Nephron progenitor cell (in vitro differentiated cells): ENCODE data around the gene TTYH3.

Experiments used
- DNase-seq: peaks from one replicate; pipeline ENCODE4 v3.0.0; 2021
- H3K27ac Mint-ChIP-seq: 2 replicates; pipeline ENCODE4 v1.8.0; 2021; ENCODE audit warnings: mild to moderate bottlenecking, moderate library complexity, mixed read lengths
- H3K27me3 Mint-ChIP-seq: 2 replicates; pipeline ENCODE4 v1.8.0; 2021; ENCODE audit warnings: mild to moderate bottlenecking, low read depth, mixed read lengths; ENCODE audit not compliant: poor library complexity
- H3K36me3 Mint-ChIP-seq: 2 replicates; pipeline ENCODE4 v1.8.0; 2021; ENCODE audit warnings: low read depth, mixed read lengths
- H3K4me1 Mint-ChIP-seq: 2 replicates; pipeline ENCODE4 v1.8.0; 2021; ENCODE audit warnings: mixed read lengths
- H3K4me3 Mint-ChIP-seq: 2 replicates; pipeline ENCODE4 v1.8.0; 2021; ENCODE audit warnings: mild to moderate bottlenecking, moderate library complexity, mixed read lengths
- H3K9me3 Mint-ChIP-seq: 2 replicates; pipeline ENCODE4 v1.8.0; 2021; ENCODE audit warnings: mild to moderate bottlenecking, moderate library complexity, mixed read lengths
- TF ChIP-seq, protein P1 (sequence below): fragments of 200-600 bp; sonication (generic); IDR thresholded peaks from 2 replicates; pipeline ENCODE4 v1.5.0; 2021; ENCODE audit warnings: antibody characterized with exemption

The TTYH3 gene

GRCh38 chr7:2624293-2624886 lies 7.4 kb upstream of the TTYH3 start:
- DNase-seq: no peak
- Mint-ChIP-seq H3K27me3 (peaks cover 4% of the 10 kb centered on the region), H3K4me3 (no peak overlapping the region), H3K36me3 (no peaks in the 10 kb centered on the region), H3K27ac (peak overlapping the region; percentile 42), H3K9me3 (peaks cover 8% of the 10 kb centered on the region), H3K4me1 (peaks cover 32% of the 10 kb centered on the region)
- TF ChIP-seq, protein P1, sequence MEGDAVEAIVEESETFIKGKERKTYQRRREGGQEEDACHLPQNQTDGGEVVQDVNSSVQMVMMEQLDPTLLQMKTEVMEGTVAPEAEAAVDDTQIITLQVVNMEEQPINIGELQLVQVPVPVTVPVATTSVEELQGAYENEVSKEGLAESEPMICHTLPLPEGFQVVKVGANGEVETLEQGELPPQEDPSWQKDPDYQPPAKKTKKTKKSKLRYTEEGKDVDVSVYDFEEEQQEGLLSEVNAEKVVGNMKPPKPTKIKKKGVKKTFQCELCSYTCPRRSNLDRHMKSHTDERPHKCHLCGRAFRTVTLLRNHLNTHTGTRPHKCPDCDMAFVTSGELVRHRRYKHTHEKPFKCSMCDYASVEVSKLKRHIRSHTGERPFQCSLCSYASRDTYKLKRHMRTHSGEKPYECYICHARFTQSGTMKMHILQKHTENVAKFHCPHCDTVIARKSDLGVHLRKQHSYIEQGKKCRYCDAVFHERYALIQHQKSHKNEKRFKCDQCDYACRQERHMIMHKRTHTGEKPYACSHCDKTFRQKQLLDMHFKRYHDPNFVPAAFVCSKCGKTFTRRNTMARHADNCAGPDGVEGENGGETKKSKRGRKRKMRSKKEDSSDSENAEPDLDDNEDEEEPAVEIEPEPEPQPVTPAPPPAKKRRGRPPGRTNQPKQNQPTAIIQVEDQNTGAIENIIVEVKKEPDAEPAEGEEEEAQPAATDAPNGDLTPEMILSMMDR: no peak

GRCh38 chr7:2626498-2627117 lies 5.2 kb upstream of the TTYH3 start:
- no peak overlapping the region for H3K4me3 Mint-ChIP-seq
- no peak overlapping the region for H3K27ac Mint-ChIP-seq
- no peak for DNase-seq
- H3K4me1 Mint-ChIP-seq: peaks cover 31% of the 10 kb centered on the region
- H3K36me3 Mint-ChIP-seq: no peaks in the 10 kb centered on the region
- peaks cover 4% of the 10 kb centered on the region for H3K27me3 Mint-ChIP-seq
- TF ChIP-seq, protein P1: no peak
- H3K9me3 Mint-ChIP-seq: peaks cover 4% of the 10 kb centered on the region

DNA sequence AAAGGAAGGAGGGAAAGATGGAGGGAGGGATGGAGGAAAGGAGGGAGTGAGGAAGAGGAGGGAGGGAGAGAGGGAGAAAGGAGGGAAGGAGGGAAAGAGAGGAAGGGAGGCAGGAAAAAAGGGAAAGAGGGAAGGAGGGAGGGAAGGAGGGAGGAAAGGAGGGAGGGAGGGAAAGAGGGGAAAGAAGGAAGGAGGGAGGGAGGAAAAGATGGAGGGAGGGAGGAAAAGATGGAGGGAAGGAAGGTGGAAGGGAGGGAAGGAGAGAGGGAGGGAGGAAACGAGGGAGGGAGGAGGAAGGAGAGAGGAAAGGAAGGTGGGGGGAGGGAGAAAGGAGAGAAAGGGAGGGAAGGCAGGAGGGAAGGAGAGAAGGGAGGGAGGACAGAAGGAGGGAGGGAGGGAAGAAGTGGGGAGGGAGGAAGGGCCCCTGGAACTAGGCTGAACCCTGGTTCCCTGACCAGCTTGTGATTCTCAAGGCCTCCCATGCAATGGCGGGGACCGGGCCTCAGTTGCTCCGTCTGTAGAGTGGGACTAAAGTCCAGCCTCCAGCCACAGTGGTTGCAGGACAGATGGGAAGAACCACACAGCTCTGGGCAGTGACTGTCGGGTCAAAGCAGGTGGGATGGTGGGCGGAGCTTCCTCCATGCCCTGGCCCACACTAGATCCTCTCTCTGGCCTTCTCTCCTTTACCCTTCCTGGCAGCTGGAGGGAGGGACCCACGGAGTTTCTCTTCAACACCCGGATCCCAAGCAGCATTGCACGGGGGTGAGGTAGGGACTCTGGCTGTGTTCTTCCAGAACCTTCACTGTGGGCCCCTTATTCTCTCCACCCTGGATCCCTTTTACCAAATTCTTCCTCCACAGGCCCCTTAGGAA lies 4.3 kb upstream of the TTYH3 start:
- TF ChIP-seq, protein P1: no peak
- Mint-ChIP-seq H3K27ac (peak overlapping the region; percentile 13), H3K9me3 (peaks cover 4% of the 10 kb centered on the region)

DNA sequence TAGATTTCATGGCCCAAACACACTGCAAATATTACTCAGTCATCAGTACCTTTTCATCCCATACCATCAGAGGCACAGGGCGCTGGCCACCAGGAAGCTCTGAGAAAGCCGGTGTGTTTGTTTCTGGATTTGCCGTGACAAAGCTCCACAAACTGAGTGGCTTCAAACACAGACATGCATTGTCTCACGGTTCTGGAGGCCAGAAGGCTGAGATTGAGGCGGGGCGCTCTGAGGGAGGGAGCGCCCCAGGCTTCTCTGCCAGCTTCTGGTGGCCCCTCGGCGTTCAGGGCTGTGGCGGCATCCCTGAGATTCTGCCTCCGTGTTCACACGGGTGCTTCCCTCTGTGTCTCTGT lies 3.7 kb upstream of the TTYH3 start:
- Mint-ChIP-seq H3K4me3 (no peak overlapping the region), H3K9me3 (peaks cover 4% of the 10 kb centered on the region), H3K36me3 (no peaks in the 10 kb centered on the region), H3K4me1 (peaks cover 24% of the 10 kb centered on the region), H3K27me3 (peaks cover 4% of the 10 kb centered on the region), H3K27ac (peak overlapping the region; percentile 13)
- no peak for DNase-seq
- TF ChIP-seq, protein P1: no peak

More for the DNA sequence above, 4.3 kb upstream of the TTYH3 start:
- peaks cover 22% of the 10 kb centered on the region for H3K4me1 Mint-ChIP-seq
- peaks cover 4% of the 10 kb centered on the region for H3K27me3 Mint-ChIP-seq
- no peak for DNase-seq
- H3K4me3 Mint-ChIP-seq: no peak overlapping the region
- H3K36me3 Mint-ChIP-seq: no peaks in the 10 kb centered on the region

GRCh38 chr7:2628891-2629290 lies 2.9 kb upstream of the TTYH3 start:
- peaks cover 31% of the 10 kb centered on the region for H3K4me1 Mint-ChIP-seq
- H3K27ac Mint-ChIP-seq: no peak overlapping the region
- H3K4me3 Mint-ChIP-seq: no peak overlapping the region

More at GRCh38 chr7:2628891-2629290, 2.9 kb upstream of the TTYH3 start:
- no peak for DNase-seq
- TF ChIP-seq, protein P1: no peak
- H3K27me3 Mint-ChIP-seq: peaks cover 4% of the 10 kb centered on the region
- peaks cover 4% of the 10 kb centered on the region for H3K9me3 Mint-ChIP-seq
- H3K36me3 Mint-ChIP-seq: no peaks in the 10 kb centered on the region
